ENCODE results near the gene IFNL1.
"Not testable (repeated sequence)": the region's sequence is repeated elsewhere in the genome, so short reads cannot be mapped to it uniquely, and the experiment has no call there.

Gene IFNL1

GRCh38 chr19:39308531-39309304, 12.5 kb downstream of the IFNL1 start:
- DNase-seq (ENCODE audit: low spot score), result no peak

- DNase-seq (ENCODE audit: low spot score), result not testable (repeated sequence)
These were observed 13.1 kb downstream of the IFNL1 start for GRCh38 chr19:39309305-39309670.

- DNase-seq (ENCODE audit: low spot score), result no peak
These were observed 14.5 kb downstream of the IFNL1 start for GRCh38 chr19:39310558-39311311.

- DNase-seq (ENCODE audit: low spot score), result no peak
These were observed 18.0 kb downstream of the IFNL1 start for GRCh38 chr19:39314016-39314728.

- DNase-seq (ENCODE audit: low spot score), result no peak
These were observed 19.7 kb downstream of the IFNL1 start for GRCh38 chr19:39315933-39316332.

GRCh38 chr19:39316627-39317321, 20.6 kb downstream of the IFNL1 start:
- DNase-seq (ENCODE audit: low spot score), result no peak

- DNase-seq (ENCODE audit: low spot score), result no peak
These were observed 21.3 kb downstream of the IFNL1 start for GRCh38 chr19:39317476-39317875.

- no peak for DNase-seq (ENCODE audit: low spot score)
These were observed 21.9 kb downstream of the IFNL1 start for GRCh38 chr19:39318071-39318470.

- no peak for DNase-seq (ENCODE audit: low spot score)
These were observed 22.5 kb downstream of the IFNL1 start for GRCh38 chr19:39318690-39319089.

- DNase-seq (ENCODE audit: low spot score), result no peak
These were observed 23.1 kb downstream of the IFNL1 start for GRCh38 chr19:39319098-39319891.

GRCh38 chr19:39319892-39320248, 23.7 kb downstream of the IFNL1 start:
- no peak for DNase-seq (ENCODE audit: low spot score)

GRCh38 chr19:39321117-39321831, 25.1 kb downstream of the IFNL1 start:
- no peak for DNase-seq (ENCODE audit: low spot score)

- no peak for DNase-seq (ENCODE audit: low spot score)
These were observed 25.6 kb downstream of the IFNL1 start for GRCh38 chr19:39321832-39322176.

- no peak for DNase-seq (ENCODE audit: low spot score)
These were observed 28.1 kb downstream of the IFNL1 start for GRCh38 chr19:39324242-39324842.

GRCh38 chr19:39325778-39326665, 29.8 kb downstream of the IFNL1 start:
- DNase-seq (ENCODE audit: low spot score), result no peak

- no peak for DNase-seq (ENCODE audit: low spot score)
These were observed 31.3 kb downstream of the IFNL1 start for GRCh38 chr19:39327363-39328045.

GRCh38 chr19:39328046-39328705, 32.0 kb downstream of the IFNL1 start:
- DNase-seq (ENCODE audit: low spot score), result peak; percentile 72

GRCh38 chr19:39329948-39330347, 33.7 kb downstream of the IFNL1 start:
- no peak for DNase-seq (ENCODE audit: low spot score)
